Measurements from ENCODE around the gene SLC17A2.

The SLC17A2 gene

DNA sequence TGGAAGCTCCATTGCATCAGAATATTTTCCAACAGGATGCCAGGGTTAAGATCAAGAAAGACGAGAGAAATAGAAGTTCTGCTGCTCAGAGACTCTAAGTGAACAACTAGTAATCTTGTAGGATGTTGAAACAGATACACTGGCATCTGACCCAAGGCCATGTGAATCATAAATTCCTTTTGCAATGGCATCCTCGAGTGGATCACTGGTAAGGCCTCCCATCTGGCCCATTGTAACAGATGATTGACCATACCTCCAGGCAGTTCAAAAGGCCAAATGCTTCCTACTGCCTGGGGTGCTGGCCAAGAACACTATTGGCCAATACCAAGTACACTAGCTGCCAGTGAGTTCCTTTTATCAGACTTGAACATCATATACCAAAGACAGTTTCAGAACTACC lies 46.5 kb downstream of the SLC17A2 start:
- TF ChIP-seq, protein P1, sequence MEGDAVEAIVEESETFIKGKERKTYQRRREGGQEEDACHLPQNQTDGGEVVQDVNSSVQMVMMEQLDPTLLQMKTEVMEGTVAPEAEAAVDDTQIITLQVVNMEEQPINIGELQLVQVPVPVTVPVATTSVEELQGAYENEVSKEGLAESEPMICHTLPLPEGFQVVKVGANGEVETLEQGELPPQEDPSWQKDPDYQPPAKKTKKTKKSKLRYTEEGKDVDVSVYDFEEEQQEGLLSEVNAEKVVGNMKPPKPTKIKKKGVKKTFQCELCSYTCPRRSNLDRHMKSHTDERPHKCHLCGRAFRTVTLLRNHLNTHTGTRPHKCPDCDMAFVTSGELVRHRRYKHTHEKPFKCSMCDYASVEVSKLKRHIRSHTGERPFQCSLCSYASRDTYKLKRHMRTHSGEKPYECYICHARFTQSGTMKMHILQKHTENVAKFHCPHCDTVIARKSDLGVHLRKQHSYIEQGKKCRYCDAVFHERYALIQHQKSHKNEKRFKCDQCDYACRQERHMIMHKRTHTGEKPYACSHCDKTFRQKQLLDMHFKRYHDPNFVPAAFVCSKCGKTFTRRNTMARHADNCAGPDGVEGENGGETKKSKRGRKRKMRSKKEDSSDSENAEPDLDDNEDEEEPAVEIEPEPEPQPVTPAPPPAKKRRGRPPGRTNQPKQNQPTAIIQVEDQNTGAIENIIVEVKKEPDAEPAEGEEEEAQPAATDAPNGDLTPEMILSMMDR (conservative IDR thresholded peaks at IDR 0.05; ENCODE audit: low read depth, low read length): no peak
- no peak overlapping the region for H3K4me3 ChIP-seq (ENCODE audit: low read length)
- no peak for DNase-seq (ENCODE audit: low read depth)

DNA sequence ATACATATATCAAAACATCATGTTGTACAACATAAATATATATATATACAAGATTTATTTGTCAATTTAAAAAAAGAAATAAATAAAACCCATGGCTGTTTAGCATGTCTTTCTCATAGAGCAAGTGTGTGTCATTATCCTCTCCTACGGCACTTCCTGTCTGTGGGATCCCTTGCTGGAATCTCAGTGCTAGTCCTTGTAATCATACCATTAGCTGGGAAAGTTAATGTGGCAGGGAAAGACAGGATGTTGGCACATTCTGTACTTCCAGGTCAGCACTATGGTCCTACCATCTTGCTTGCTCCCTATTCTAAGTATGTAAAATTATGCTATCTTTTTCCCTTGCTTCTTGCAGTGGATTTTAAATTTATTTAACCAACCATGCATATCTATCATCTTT lies 47.0 kb downstream of the SLC17A2 start:
- DNase-seq (ENCODE audit: low read depth): no peak
- TF ChIP-seq, protein P1 (conservative IDR thresholded peaks at IDR 0.05; ENCODE audit: low read depth, low read length): no peak
- no peak overlapping the region for H3K4me3 ChIP-seq (ENCODE audit: low read length)

- no peak for DNase-seq (ENCODE audit: low read depth)
- no peak overlapping the region for H3K4me3 ChIP-seq (ENCODE audit: low read length)
- TF ChIP-seq, protein P1 (conservative IDR thresholded peaks at IDR 0.05; ENCODE audit: low read depth, low read length): no peak
These were observed 48.4 kb downstream of the SLC17A2 start for GRCh38 chr6:25882051-25882496.

GRCh38 chr6:25880601-25881000 lies 49.9 kb downstream of the SLC17A2 start:
- no peak for DNase-seq (ENCODE audit: low read depth)
- TF ChIP-seq, protein P1 (conservative IDR thresholded peaks at IDR 0.05; ENCODE audit: low read depth, low read length): no peak
- H3K4me3 ChIP-seq (ENCODE audit: low read length): no peak overlapping the region

GRCh38 chr6:25878721-25879322 lies 51.7 kb downstream of the SLC17A2 start:
- DNase-seq (ENCODE audit: low read depth): no peak
- H3K4me3 ChIP-seq (ENCODE audit: low read length): no peak overlapping the region
- TF ChIP-seq, protein P1 (conservative IDR thresholded peaks at IDR 0.05; ENCODE audit: low read depth, low read length): no peak

DNA sequence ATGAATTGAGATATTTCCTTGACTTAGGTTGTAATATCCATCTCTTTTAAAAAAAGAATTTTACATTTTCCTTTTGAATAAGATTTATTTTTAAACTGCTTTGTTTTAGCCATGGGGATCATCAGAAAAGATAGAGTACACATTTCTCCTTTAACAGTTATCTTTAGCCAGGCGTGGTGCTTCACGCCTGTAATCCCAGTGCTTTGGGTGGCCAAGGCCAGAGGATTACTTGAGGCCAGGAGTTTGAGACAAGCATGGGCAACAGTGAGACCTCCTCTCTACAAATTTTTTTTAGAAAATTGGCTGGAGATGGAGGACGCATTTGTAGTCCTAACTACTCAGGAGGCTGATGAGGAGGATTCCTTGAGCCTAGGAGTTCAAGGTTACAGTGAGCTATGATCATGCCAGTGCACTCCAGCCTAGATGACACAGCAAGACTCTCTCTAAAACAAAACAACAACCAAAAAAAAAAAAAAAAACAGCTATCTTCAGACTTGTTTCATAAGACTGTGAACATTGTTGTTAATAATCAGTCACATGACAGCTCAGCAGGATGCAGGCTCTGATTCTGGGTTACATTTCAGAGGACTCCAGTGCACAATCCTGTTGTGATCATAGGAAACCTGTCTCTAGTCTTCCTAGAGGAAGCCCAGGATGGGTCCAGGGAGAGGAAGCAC lies 54.4 kb downstream of the SLC17A2 start:
- no peak for DNase-seq (ENCODE audit: low read depth)
- H3K4me3 ChIP-seq (ENCODE audit: low read length): no peak overlapping the region
- TF ChIP-seq, protein P1 (conservative IDR thresholded peaks at IDR 0.05; ENCODE audit: low read depth, low read length): no peak

- TF ChIP-seq, protein P1 (conservative IDR thresholded peaks at IDR 0.05; ENCODE audit: low read depth, low read length): no peak
- DNase-seq (ENCODE audit: low read depth): no peak
- no peak overlapping the region for H3K4me3 ChIP-seq (ENCODE audit: low read length)
These were observed 55.0 kb downstream of the SLC17A2 start for GRCh38 chr6:25875563-25875905.
